ENCODE data around the gene URAD. TPM values are rescaled to one million over a fixed set of nuclear protein-coding genes. Genes with fewer than 3 reads are reported as not detected.

Gene URAD
- total RNA-seq, 2 experiments from 2014 or later: not detected

GRCh38 chr13:27963491-27963890 lies 25.0 kb downstream of the URAD start:
- H3K79me2 ChIP-seq (ENCODE audit: insufficient read depth, low read depth, low read length): no peaks in the 10 kb centered on the region
- no peak overlapping the region for H2AFZ ChIP-seq (ENCODE audit: low read length)
- intact Hi-C loops (cut with micrococcal nuclease; ENCODE audit: unreplicated experiment): no loop called here
- no peak overlapping the region for H3K4me2 ChIP-seq (ENCODE audit: low read length)
- H3K9me3 ChIP-seq (ENCODE audit: low read length): no peaks in the 10 kb centered on the region
- no peaks in the 10 kb centered on the region for H4K20me1 ChIP-seq (ENCODE audit: insufficient read depth, low read length)
- CTCF ChIA-PET (ENCODE audit: unreplicated experiment): no interaction called here
- no peaks in the 10 kb centered on the region for H3K36me3 ChIP-seq (ENCODE audit: insufficient read depth, low read length)
- POLR2A ChIA-PET: interaction anchor here (1.8 kb wide), 1 partner anchor 10 kb away, joined by 3 read pairs; no protein-coding TSS in a partner anchor
- BruUV-seq (replicated peaks): no TSS peak
- H3K9me2 ChIP-seq (ENCODE audit: insufficient read depth, low read length): no peaks in the 10 kb centered on the region
- no peak for DNase-seq (ENCODE audit: low spot score)
- no peaks in the 10 kb centered on the region for H3K4me1 ChIP-seq (ENCODE audit: insufficient read depth, low read length, poor library complexity, severe bottlenecking)
- TF ChIP-seq EZH2phosphoT487 (IDR thresholded peaks at IDR 0.05; ENCODE audit: borderline replicate concordance, low read depth, low read length) (no peak), CTCF (conservative IDR thresholded peaks at IDR 0.05; ENCODE audit: low read length) (no peak)
- no peak overlapping the region for H3K27ac ChIP-seq (ENCODE audit: low read depth, low read length, poor library complexity, severe bottlenecking)
- no peak overlapping the region for H3K4me3 ChIP-seq (ENCODE audit: low read depth, low read length, poor library complexity, severe bottlenecking)

DNA sequence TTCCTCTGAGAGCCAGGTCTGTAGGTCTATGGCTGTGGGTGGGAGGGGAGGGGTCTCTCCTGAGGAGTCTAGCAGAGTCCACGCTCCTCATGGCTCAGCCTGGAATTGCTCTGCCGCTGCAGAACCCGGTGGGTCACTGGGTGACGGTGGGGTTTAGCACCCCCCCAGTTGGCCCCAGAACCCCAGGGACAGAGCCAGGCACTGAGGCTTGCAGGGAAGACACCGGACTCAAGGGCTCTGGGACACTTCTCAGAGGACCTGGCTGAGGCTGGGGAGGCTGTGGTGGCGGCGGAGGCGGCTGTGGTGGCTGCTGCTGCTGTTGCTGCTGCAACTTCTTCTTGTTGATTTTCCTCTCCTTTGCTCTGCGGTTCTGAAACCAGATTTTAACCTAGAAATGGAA lies 25.5 kb downstream of the URAD start:
- no TSS peak for BruUV-seq (replicated peaks)
- no peak overlapping the region for H3K27ac ChIP-seq (ENCODE audit: low read depth, low read length, poor library complexity, severe bottlenecking)
- intact Hi-C loops (cut with micrococcal nuclease; ENCODE audit: unreplicated experiment): no loop called here

More for the DNA sequence above, 25.5 kb downstream of the URAD start:
- H3K79me2 ChIP-seq (ENCODE audit: insufficient read depth, low read depth, low read length): no peaks in the 10 kb centered on the region
- POLR2A ChIA-PET: interaction anchor here (1.8 kb wide), 1 partner anchor 9 kb away, joined by 3 read pairs; no protein-coding TSS in a partner anchor
- no peak overlapping the region for H2AFZ ChIP-seq (ENCODE audit: low read length)
- CTCF ChIA-PET (ENCODE audit: unreplicated experiment): no interaction called here
- H3K9me3 ChIP-seq (ENCODE audit: low read length): no peaks in the 10 kb centered on the region
- no peaks in the 10 kb centered on the region for H4K20me1 ChIP-seq (ENCODE audit: insufficient read depth, low read length)
- no peak overlapping the region for H3K4me2 ChIP-seq (ENCODE audit: low read length)
- no peak for TF ChIP-seq EZH2phosphoT487 (IDR thresholded peaks at IDR 0.05; ENCODE audit: borderline replicate concordance, low read depth, low read length)
- TF ChIP-seq CTCF (conservative IDR thresholded peaks at IDR 0.05; ENCODE audit: low read length): no peak
- H3K4me1 ChIP-seq (ENCODE audit: insufficient read depth, low read length, poor library complexity, severe bottlenecking): no peaks in the 10 kb centered on the region
- no peaks in the 10 kb centered on the region for H3K36me3 ChIP-seq (ENCODE audit: insufficient read depth, low read length)
- H3K4me3 ChIP-seq (ENCODE audit: low read depth, low read length, poor library complexity, severe bottlenecking): no peak overlapping the region
- no peak for DNase-seq (ENCODE audit: low spot score)
- no peaks in the 10 kb centered on the region for H3K9me2 ChIP-seq (ENCODE audit: insufficient read depth, low read length)

Measured in OCI-LY7 (cell line).